ENCODE data around the gene INSRR.

The INSRR gene

DNA sequence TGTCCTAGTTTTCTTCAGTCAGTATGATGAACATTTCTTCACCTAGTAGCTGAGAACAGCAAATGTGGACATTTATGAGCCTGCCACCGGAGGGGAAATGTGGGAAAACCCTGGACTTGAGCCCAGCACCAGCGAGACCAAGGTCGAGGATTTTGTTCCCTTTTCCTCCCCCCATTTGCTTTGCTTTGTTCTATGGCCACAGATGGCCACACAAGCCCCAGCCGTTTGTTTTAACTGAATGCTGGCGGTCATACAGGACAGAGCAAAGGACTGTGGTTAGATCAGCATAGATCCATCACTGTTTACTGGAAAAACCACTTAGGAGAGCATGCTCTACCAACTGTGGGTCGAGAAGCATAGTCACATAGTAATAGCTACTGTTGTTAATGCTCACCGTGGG lies 63.1 kb downstream of the INSRR start:
- peak; percentile 51 for DNase-seq (ENCODE audit: low read depth)
- in situ Hi-C loops (cut with HindIII; ENCODE audit: low sequenced_read_pairs), result no loop called here
- H3K4me3 ChIP-seq (ENCODE audit: low read depth, low read length), result no peak overlapping the region
- TF ChIP-seq, protein P1, sequence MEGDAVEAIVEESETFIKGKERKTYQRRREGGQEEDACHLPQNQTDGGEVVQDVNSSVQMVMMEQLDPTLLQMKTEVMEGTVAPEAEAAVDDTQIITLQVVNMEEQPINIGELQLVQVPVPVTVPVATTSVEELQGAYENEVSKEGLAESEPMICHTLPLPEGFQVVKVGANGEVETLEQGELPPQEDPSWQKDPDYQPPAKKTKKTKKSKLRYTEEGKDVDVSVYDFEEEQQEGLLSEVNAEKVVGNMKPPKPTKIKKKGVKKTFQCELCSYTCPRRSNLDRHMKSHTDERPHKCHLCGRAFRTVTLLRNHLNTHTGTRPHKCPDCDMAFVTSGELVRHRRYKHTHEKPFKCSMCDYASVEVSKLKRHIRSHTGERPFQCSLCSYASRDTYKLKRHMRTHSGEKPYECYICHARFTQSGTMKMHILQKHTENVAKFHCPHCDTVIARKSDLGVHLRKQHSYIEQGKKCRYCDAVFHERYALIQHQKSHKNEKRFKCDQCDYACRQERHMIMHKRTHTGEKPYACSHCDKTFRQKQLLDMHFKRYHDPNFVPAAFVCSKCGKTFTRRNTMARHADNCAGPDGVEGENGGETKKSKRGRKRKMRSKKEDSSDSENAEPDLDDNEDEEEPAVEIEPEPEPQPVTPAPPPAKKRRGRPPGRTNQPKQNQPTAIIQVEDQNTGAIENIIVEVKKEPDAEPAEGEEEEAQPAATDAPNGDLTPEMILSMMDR (IDR thresholded peaks at IDR 0.05; ENCODE audit: low read depth, low read length, missing control alignments), result no peak

GRCh38 chr1:156795374-156795733 lies 63.6 kb downstream of the INSRR start:
- TF ChIP-seq, protein P1 (IDR thresholded peaks at IDR 0.05; ENCODE audit: low read depth, low read length, missing control alignments), result no peak
- in situ Hi-C loops (cut with HindIII; ENCODE audit: low sequenced_read_pairs), result no loop called here
- no peak for DNase-seq (ENCODE audit: low read depth)
- H3K4me3 ChIP-seq (ENCODE audit: low read depth, low read length), result no peak overlapping the region

DNA sequence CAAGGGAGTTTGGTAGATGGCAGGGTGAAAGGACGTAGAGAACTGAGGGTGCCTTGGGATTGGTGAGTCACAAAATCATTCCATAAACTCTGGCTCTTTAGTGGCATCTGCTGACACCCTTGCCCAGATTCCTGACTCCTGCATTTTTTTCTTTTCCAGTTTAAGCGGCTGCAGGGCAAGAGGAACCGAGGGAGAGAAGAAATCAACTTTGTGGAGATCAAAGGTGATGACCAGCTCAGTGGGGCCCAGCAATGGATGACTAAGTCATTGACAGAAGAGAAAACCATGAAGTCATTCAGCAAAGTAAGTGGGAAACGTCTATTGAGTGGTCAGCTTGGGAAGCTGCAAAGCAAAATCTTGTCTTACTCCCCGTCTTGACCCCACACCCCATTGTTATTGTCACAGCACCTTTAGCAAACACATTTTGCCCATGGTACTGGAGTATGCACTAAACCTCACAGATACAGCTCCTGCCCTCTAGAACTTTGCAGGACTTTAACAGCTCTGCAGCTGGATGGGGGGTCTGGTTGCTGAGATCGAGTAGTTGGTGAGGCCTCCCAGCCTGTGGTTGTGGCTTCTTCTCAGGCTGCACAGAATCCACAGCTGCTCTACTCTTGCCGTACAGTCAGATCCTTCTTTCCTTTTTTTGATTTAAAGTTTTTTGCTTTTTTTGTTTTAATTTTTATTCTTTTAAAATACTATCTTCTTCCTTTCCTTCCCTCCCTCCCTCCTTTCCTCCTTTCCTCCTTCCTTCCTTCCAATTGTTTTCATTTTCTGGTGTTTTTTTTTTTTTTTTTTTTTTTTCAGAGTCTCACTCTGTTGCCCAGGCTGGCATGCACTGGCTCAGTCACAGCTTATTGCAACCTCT lies 64.2 kb downstream of the INSRR start:
- TF ChIP-seq, protein P1 (IDR thresholded peaks at IDR 0.05; ENCODE audit: low read depth, low read length, missing control alignments), result no peak
- DNase-seq (ENCODE audit: low read depth), result no peak
- in situ Hi-C loops (cut with HindIII; ENCODE audit: low sequenced_read_pairs), result no loop called here
- H3K4me3 ChIP-seq (ENCODE audit: low read depth, low read length), result no peak overlapping the region
